ENCODE measurements around the gene HSPB6.
A peak's percentile ranks its signal among the peaks of the same experiment; 100 is the strongest.

HSPB6 gene

DNA sequence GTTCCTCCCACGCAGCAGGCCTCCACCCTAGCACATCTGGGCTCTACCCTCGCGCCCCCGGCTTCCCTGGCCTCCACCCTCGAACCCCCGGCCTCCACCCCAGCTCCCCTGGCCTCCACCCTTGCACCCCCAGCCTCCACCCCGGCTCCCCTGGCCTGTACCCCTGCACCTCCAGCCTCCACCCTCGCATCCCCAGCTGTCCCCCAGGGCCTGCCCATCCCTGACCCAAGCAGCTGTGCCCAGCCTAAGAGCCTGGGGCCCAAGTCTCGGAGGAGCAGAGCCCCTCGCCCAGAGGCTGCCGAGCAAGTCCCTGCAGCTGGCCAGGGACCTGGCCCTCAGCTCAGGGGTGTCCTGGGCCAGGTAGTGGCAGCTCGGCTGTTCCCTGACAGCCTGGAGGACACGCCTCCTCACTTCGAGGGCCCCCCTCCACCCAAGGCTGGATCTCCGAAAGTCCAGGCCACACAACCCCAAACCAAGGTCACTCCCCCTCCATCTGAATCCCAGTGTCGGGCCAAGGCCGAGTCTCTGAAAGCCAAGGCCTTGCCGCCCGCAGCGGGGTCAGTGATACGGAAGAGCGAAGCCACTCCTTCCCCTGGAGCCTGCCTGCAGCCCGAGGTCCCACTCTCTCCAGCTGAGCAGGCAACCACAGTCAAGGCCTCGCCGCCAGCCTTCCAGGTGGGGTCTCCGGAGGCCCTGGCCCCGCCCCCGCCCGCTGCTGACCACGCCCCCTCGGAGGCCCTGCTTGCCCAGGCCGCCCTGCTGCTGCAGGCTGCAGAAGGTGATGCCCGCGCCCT lies 10.7 kb upstream of the HSPB6 start:
- no peak for DNase-seq (ENCODE audit: low read depth)

DNA sequence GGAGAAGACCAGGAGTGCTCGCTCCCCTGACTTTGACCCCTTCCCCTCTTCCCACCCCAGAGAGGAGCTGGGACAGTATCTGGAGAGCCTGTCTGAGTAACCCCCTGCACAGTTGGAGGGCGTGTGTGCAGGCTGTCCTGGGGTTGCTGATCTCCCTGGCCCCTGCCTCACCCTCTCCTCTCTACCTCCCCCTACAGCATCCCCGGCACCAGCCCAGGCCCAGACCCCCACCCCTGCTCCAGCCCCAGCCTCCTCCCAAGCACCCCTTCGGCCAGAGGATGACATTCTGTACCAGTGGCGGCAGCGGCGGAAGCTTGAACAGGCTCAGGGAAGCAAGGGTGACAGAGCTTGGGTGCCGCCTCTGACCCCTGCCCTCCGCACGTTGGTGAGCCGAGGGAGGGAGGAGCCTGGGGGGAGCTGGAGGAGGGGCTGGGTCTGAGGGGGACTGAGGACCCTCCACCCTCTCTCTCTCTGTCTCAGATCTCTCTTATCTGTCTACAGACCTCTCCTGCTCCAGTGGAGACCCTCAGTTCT lies 9.8 kb upstream of the HSPB6 start:
- no peak for DNase-seq (ENCODE audit: low read depth)

GRCh38 chr19:35764432-35765315 lies 7.8 kb upstream of the HSPB6 start:
- DNase-seq (ENCODE audit: low read depth) = no peak

DNA sequence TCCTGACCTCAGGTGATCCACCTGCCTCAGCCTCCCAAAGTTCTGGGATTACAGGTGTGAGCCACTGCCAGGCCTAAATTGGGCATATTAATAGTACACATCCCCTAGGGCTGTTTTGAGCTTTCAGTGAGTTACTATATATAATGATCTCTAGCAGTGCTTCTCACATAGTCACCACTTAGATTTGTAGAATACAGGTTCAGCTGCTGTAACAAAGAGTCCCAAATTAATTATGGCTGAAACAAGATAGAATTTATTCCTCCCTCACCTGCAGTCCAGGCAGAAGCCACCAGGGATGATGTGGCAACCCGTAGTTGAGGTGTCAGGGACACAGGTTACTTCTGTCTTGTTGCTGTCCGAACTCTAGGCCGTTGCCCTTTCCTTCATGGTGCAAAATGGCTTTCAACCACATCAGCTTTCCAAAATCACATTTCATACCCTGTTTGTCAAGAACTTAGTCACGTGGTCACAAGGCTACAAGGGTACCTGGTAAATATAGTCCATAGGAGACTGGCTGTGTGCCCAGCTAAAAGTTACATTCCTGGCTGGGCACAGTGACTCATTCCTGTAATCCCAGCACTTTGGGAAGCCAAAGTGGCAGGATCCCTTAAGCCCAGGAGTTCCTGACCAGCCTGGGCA lies 4.0 kb upstream of the HSPB6 start:
- peak; percentile 33 for DNase-seq (ENCODE audit: low read depth)

DNA sequence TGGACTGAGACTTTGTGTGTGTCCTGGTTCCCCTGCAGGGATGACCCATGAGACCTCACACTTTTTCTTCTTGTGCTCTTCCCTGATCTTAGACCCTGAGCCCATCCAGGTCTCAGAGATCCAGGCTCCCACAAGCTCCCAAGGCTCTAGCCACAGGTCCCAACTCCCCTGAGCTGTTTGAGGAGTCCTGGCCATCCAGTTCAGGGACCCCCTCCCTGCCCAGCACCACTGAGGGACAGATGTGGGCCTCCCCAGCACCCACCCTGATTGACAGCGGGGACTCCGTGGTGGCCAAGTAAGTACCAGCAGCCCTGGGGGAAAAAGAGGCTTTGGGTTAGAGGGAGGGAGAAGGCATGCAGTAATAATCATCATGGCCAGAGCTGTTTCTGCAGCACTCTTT lies 2.9 kb upstream of the HSPB6 start:
- DNase-seq (ENCODE audit: low read depth) = no peak

- peak; percentile 99 for DNase-seq (ENCODE audit: low read depth)
Observed at GRCh38 chr19:35757749-35758608, 1.1 kb upstream of the HSPB6 start, which contains the start of gene PROSER3. PROSER3 (plus strand) TSS chr19:35758176; CDS start chr19:35758216, 40 bp downstream.

DNA sequence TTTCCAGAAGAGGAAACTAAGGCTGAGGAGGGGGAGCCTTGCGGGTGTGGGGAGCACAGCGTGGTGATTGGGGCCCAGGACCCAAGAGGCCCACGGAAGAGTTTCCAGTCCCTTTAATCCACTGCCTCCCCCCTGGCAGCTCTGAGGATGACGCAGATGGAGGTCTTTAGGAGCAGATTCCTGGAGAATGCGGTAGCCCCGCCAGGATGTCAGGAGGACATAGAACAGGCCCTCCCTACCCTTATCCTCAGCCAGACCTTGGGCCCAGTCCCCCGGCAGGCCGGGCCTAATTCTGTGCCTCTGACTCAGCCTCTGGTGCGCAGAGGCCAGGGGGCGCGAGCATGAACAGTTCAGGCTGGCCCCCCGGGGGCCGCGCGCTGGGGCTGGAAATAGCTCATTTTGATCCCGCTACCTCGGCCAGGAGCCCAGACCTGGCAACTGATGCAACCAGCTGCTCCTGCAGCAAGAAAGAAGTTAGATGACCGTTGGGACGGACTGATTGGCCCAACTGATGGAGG lies 461 bp upstream of the HSPB6 start:
- peak; percentile 95 for DNase-seq (ENCODE audit: low read depth)

GRCh38 chr19:35755550-35756376 lies 1.1 kb downstream of the HSPB6 start:
- peak; percentile 74 for DNase-seq (ENCODE audit: low read depth)

DNA sequence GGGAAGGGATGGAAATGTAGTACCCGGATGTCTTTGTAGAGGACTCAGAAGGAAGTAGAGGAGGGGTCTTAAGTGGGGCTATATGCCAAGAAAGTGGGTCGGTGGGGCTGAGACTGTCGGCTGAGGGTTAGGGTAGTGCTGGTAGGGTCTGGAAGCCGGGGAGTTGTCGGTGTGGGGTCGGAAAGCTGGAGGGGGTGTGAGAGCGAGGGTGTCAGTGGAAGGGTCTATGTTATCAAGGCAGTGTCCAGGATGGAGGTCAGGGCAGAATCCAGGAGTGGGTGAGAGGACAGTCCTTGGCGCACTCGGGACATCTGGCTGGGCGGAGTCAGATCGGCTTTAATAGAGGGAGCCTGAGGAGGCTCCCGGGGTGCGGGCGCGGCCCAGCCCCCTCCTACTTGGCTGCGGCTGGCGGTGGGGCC lies 1.7 kb downstream of the HSPB6 start:
- no peak for DNase-seq (ENCODE audit: low read depth)

DNA sequence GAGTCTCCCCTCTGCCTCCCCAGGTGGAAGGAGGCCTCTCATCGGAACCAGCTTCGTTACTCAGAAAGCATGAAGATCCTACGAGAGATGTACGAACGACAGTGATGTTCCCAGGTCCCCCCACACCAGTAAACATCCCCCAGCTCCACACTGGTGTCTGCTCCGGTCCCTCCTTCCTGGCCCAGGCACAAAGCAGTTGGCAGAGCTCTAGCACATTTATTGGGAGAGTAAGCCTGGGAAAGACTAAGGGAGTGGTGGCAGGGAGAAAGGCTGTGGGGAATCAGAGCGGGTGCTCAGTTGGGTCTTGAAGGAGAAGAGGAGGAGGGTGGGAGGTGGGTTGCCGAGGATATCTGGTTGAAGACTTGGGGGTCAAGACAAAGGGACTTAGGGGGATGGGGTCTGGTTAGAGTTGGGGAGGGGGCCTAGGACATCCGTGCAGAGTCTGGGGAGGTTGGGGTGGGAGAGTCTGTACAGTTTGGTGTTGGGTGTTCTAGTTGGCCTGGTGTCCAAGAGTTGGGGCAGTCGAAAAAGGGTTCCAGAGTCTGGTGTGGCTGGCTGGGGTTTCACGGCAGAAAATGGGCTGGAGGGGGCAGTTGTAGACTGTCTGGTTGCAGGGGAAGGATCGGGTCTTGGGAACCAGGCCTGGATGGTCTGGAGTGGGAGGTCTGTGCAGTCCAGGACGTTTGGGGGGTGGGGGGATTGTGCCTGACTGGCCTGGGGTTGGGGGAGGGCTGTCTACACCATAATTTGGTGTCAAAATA lies 2.3 kb downstream of the HSPB6 start:
- DNase-seq (ENCODE audit: low read depth) = no peak

DNA sequence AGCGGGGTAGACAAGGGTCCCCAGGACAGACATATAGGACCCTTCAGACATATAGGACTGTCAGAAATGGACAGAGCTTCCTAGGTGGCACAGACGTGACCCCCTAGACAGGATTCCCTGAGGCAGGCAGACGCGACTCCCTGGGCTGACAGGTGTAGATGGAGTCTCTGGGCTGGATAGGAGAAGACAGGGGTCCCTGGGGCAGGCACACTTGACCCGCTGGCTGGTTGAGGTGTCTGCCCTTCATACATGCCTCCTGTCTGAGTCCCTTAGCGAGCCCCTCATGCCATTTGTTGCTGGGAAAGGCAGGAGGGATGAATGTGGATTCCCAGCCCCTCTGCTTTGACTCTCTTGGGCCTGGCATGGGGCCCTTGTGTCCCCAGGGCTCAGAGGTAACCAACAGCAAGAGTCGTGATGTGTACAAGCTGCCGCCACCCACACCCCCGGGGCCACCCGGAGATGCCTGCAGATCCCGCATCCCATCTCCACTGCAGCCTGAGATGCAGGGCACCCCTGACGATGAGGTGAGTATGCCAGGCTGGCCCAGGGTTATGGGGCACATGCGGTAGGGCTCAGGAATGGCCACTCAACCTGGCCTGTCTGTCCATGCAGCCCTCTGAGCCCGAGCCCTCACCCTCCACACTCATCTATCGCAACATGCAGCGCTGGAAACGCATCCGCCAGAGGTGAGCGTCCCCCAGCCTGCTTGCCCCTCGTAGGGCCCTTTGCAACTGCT lies 3.0 kb downstream of the HSPB6 start:
- no peak for DNase-seq (ENCODE audit: low read depth)

DNA sequence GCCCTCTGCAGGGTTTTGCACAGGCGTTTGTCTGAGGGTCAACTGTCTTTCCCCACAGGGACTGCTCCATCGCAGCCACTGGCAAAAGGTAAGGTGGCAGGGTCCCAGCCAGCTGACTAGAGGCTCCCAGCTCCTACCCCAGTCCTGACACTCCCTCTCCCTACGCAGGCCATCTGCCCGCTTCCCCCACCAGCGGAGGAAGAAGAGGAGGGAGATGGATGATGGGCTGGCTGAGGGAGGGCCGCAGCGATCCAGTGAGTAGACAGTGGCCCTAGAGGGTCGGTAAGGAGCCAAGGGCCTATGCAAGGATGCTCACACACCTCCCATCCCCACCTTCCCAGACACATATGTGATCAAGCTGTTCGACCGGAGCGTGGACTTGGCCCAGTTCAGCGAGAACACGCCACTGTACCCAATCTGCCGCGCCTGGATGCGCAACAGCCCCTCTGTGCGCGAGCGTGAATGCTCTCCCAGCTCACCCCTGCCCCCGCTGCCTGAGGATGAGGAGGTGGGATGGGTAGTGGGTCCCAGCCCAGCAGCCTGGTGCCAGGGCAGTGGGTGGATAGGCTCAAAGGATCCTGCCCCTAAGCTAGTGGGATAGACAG lies 4.0 kb downstream of the HSPB6 start:
- no peak for DNase-seq (ENCODE audit: low read depth)

DNA sequence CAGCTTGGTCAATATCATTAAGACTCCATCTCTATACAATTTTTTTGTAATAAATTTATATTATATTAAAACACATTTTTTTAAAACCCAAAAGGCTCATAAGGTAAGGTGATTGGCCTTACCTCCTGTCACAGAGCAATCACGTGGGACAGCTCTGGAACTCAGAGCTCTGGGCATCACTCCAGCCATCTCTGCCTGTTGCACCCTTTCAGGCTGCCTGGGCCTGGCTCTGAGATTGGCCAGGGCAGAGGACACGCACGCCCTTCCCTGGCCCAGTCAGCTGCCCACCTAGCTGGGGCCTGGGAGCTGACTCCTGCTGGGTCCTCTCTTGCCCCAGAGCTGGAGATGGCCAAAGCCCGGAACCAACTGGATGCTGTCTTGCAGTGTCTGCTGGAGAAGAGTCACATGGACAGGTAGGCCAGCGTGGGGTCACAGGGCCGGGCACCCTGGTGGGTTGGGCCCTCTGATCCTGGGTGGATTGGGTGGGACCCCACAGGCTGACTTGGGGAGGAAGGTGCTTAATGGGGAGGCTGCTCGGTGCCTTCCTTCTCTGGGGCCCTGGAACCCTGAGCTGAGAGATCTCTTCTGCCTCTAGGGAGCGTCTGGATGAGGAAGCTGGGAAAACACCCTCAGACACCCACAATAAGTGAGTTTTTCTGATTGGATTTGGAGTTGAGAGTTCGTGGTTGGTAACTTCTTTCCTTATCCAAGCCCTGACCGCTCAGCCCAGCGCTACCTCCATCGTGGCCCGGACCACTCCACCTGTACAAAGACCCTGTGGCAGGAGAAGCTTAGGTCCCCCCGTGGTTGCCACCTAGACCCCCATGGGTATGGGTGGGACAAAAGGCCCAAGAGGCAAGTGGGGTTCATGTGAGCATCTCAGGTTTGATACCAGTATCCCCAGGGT lies 4.7 kb downstream of the HSPB6 start:
- DNase-seq (ENCODE audit: low read depth) = no peak

DNA sequence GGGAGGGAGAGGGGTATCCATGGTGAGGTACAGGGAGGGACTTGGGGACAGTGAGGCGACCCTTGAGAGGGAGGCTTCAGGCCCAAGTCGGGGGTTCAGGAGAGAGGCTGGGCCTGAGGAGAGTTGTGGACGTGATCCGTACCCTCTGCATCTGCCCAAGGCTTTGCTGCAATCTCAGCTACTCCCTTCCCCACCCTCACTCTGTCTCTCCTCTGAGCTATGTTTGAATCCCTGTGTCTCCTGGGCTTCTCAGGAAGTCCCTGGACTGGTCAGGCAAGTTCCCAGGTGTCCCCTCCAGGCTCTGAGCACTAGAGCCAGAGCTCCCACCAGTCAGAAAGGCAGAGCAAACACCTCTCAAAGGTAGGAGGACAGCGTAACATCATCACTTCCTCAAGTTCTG lies 6.7 kb downstream of the HSPB6 start:
- DNase-seq (ENCODE audit: low read depth) = no peak

- peak; percentile 99 for DNase-seq (ENCODE audit: low read depth)
Observed at GRCh38 chr19:35748106-35749020, 8.5 kb downstream of the HSPB6 start, which contains the start of gene LIN37. LIN37 (plus strand) TSS chr19:35748576; CDS start chr19:35748725, 149 bp downstream.

DNA sequence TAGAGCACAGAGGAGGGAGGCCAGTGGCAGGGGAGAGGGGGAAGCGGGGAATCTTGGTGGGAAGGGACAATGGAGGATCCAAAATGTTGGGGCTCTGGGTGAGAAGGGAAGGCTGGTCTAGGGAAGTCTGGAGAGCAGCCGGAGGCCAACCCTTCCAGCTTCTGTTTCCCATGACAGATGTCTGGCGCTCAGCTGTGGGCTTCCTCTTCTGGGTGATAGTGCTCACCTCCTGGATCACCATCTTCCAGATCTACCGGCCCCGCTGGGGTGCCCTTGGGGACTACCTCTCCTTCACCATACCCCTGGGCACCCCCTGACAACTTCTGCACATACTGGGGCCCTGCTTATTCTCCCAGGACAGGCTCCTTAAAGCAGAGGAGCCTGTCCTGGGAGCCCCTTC lies 10.3 kb downstream of the HSPB6 start:
- no peak for DNase-seq (ENCODE audit: low read depth)
